GM20431 (cell line): Measurements from ENCODE around the gene NCL.

ENCODE experiments used
- in situ Hi-C: fragments of 300-500 bp; cut with MseI, MboI; formaldehyde crosslinking; loops from one replicate; pipeline ENCODE4 v1.15.0; 2020; ENCODE audit warnings: low sequenced_read_pairs; ENCODE audit not compliant: unreplicated experiment

The NCL gene

DNA sequence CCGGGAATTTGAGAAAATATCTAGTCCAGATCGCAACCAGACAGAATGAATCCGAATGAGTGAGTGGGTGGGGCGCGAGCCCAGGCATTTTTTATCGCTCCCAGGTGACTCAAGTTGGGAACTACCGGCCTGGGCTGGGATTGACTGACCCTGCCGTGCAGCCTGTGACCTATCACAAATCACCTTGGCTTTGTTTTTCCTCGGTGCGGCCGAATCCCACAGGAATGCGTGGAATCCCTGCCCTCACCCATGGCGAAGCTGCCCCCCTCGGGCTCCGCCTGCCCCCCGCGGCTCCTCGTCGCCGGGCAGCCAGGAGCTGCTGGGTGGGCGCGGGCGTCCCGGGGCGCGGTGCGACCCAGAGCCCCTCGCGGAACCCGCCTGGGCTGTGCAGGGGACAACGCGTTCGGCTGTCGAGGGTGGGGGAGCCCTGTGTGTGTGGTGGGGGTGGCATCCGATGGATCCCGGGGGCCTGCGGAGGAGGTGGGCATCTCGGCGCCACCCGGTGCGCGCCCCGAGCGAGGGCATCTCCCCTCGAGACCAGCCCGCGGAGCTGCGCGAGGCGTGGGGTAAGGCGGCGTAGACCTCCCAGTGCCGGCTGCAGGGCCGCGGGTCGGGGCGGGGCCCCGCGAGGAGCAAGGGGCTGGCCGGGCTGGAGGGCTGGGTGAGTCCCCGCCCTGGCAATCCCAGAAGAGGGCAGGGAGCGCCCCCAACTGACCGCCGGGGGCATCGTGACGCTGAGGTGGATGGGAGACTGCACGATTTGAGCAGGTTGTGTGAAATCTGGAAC lies 52.3 kb downstream of the NCL start:
- in situ Hi-C loops: loop anchor here (25.0 kb wide), 1 partner anchor 175 kb away; no protein-coding TSS in a partner anchor

DNA sequence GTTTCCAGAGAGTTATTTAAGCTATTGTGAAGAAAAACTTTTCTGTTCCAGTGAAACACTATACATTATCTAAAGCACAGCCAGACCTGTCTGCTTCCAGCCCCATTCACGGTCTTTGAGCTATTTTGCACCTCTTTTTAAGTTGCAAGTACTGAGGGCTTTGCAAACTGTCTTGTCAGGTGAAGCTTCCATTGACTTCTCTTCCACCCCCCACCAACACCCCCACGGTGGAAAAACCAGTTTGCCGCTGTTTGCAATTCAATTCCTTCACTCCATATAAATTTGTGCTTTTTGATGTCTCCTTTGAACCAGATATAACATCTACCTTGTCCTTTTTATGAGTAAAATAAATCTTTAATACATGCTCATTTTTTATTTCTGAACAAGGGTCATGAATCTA lies 53.0 kb downstream of the NCL start:
- in situ Hi-C loops: loop anchor here (25.0 kb wide), 1 partner anchor 174 kb away; no protein-coding TSS in a partner anchor

DNA sequence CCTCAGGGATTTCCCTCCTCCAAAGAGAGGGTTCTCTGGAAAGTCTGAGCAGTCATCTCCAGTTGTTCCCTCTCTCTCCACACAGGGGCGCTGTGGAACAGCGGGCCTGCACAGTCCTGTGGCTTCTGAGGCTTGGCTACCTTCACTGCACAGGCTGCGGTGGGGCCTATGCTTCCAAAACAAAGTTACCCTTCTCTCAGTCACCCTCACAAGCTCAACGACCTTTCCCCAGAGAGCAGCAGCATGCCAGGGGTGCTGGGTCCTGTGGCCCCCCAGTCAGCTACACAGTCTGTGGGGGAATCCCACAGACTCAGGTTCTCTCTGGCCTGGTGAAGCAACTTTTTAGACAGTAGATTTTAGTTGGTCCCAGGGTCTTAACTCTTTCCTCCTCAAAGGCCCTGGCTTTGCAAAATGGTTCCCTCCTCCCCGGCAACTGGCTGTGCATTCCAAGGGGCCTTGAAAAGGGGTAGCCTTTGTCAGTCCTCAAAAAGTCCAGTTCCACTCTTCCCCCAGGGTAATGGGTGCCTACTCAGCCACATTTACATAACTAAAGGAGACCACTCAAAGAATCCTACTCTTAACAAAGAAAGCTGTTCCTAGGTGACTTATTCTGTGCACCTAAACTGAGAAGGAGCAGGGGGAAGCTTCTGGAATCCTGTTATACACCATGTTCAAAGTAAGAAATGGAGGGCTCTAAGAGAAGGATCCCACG lies 53.8 kb downstream of the NCL start:
- in situ Hi-C loops: loop anchor here (25.0 kb wide), 1 partner anchor 173 kb away; no protein-coding TSS in a partner anchor

DNA sequence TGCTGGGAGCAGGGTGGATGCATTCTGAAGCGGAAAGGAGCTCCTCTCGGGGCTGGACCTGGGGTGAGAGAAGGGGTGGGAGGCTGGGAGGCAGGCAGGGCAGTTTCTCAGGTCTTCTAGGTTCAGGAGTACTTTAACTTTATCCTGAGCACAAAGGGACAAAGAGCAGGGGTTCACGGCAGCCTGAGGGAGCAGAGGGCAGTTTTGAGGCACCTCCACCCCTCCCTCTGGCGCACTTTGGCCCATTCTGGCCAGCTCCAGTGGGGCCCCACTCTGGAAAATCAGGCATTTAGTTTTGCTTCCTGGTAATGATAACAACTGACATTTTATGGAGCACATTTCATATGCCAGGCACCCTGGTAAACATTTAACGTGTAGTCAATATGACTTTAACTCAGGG lies 54.5 kb downstream of the NCL start:
- in situ Hi-C loops: loop anchor here (25.0 kb wide), 1 partner anchor 172 kb away; no protein-coding TSS in a partner anchor

- in situ Hi-C loops: loop anchor here (25.0 kb wide), 1 partner anchor 171 kb away; no protein-coding TSS in a partner anchor
Measured at GRCh38 chr2:231408304-231408703, 56.0 kb downstream of the NCL start.

GRCh38 chr2:231407686-231408085 lies 56.6 kb downstream of the NCL start:
- in situ Hi-C loops: loop anchor here (25.0 kb wide), 1 partner anchor 170 kb away; no protein-coding TSS in a partner anchor

GRCh38 chr2:231405601-231406367 lies 58.5 kb downstream of the NCL start:
- in situ Hi-C loops: loop anchor here (25.0 kb wide), 1 partner anchor 168 kb away; no protein-coding TSS in a partner anchor

DNA sequence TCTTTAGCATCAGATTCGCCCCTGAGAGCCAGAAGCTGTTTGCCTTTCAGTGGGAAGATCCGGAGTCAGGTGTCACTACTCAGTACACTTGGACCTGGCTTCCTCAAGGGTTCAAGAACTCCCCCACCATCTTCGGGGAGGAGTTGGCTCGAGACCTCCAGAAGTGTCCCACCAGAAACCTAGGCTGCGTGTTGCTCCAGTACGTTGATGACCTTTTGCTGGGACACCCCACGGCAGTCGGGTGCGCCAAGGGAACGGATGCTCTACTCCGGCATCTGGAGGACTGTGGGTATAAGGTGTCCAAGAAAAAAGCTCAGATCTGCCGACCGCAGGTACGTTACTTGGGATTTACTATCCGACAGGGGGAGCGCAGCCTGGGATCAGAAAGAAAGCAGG lies 60.1 kb downstream of the NCL start:
- in situ Hi-C loops: loop anchor here (25.0 kb wide), 1 partner anchor 167 kb away; no protein-coding TSS in a partner anchor
